Measurements from ENCODE around the gene NOS1AP. TPM values are rescaled to one million over a fixed set of nuclear protein-coding genes. Genes with fewer than 3 reads are reported as not detected.
A peak's percentile ranks its signal among the peaks of the same experiment; 100 is the strongest.

NOS1AP gene
- total and polyA plus RNA-seq, 9 of the 15 experiments (the other 6 are each of a cell fraction or from before 2014, with no cell fraction given) = 0.07 to 1.5 (median 0.22) TPM

DNA sequence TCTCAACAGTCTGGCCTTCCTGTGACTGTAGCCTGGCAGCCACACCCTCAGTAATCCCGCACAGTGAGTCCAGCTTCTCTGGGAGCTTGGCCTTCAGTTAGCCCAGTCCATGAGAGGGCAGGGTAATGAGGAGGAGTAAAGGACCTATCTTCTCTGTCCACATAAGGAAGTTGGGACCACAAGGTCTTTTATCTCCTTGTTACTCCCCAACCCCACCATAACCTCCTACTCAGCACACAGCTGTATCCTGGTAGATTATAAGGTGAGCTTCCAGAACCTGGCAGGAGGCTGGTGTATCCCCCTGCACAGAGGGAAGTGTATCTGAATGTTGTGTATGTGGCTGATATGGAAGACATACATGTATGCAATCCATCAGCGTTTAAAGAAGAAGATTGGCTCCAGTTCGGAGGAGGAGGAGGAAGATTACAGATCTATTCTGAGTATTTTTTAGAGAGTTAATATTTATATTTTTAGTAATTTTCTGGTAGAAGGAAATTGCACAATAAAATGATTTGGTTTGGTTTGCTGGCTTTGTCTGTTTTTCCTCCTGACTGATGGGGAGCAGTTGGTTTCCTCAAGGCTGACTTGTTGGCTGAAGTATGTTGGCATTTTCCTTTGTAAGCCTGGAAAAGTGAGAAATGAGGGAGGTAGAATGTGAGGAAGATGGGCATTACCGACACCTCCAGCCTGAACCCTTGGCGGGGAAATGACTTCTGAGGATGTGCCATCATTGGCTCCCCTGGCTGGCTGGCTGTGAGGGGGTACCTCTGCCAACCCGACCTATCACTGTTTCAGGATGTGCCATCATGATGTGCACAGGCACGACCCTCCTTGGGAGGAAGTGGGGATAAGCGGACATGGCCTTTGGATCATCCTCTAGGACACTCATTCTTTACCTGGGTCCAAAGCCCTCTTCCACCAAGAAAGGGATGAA lies 317.1 kb downstream of the NOS1AP start (continued):
- TF ChIP-seq, protein P1, sequence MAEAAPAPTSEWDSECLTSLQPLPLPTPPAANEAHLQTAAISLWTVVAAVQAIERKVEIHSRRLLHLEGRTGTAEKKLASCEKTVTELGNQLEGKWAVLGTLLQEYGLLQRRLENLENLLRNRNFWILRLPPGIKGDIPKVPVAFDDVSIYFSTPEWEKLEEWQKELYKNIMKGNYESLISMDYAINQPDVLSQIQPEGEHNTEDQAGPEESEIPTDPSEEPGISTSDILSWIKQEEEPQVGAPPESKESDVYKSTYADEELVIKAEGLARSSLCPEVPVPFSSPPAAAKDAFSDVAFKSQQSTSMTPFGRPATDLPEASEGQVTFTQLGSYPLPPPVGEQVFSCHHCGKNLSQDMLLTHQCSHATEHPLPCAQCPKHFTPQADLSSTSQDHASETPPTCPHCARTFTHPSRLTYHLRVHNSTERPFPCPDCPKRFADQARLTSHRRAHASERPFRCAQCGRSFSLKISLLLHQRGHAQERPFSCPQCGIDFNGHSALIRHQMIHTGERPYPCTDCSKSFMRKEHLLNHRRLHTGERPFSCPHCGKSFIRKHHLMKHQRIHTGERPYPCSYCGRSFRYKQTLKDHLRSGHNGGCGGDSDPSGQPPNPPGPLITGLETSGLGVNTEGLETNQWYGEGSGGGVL (CRISPR knock-in tag; IDR thresholded peaks at IDR 0.05) = no peak
- TF ChIP-seq XRCC3 (IDR thresholded peaks at IDR 0.05) (no peak), ZNF436 (CRISPR knock-in tag; IDR thresholded peaks at IDR 0.05) (no peak), NFIC (IDR thresholded peaks at IDR 0.05) (peak; percentile 95), ZNF347 (CRISPR knock-in tag; IDR thresholded peaks at IDR 0.05; ENCODE audit: low read depth) (no peak), CAMTA2 (CRISPR knock-in tag; conservative IDR thresholded peaks at IDR 0.05) (no peak), RHOXF2B (CRISPR knock-in tag; conservative IDR thresholded peaks at IDR 0.05) (no peak), TCF3 (CRISPR knock-in tag; IDR thresholded peaks at IDR 0.05) (peak; percentile 99), CCAR2 (IDR thresholded peaks at IDR 0.05; ENCODE audit: low read depth, low read length) (no peak), ZNF75A (CRISPR knock-in tag; IDR thresholded peaks at IDR 0.05) (no peak), FOXA3 (CRISPR knock-in tag; conservative IDR thresholded peaks at IDR 0.05 in 1 of 2, IDR thresholded peaks at IDR 0.05 in 1 of 2) (no peak), CBFB (CRISPR knock-in tag; IDR thresholded peaks at IDR 0.05) (peak; percentile 14; the same call in 1 of the 2 replicates), SPI1 (IDR thresholded peaks at IDR 0.05; ENCODE audit: borderline replicate concordance, low read depth, low read length) (peak; percentile 23; the same call in 1 of the 2 replicates)
- TF ChIP-seq, protein P2, sequence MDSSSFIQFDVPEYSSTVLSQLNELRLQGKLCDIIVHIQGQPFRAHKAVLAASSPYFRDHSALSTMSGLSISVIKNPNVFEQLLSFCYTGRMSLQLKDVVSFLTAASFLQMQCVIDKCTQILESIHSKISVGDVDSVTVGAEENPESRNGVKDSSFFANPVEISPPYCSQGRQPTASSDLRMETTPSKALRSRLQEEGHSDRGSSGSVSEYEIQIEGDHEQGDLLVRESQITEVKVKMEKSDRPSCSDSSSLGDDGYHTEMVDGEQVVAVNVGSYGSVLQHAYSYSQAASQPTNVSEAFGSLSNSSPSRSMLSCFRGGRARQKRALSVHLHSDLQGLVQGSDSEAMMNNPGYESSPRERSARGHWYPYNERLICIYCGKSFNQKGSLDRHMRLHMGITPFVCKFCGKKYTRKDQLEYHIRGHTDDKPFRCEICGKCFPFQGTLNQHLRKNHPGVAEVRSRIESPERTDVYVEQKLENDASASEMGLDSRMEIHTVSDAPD (CRISPR knock-in tag; IDR thresholded peaks at IDR 0.05) = no peak
- TF ChIP-seq, protein P3, sequence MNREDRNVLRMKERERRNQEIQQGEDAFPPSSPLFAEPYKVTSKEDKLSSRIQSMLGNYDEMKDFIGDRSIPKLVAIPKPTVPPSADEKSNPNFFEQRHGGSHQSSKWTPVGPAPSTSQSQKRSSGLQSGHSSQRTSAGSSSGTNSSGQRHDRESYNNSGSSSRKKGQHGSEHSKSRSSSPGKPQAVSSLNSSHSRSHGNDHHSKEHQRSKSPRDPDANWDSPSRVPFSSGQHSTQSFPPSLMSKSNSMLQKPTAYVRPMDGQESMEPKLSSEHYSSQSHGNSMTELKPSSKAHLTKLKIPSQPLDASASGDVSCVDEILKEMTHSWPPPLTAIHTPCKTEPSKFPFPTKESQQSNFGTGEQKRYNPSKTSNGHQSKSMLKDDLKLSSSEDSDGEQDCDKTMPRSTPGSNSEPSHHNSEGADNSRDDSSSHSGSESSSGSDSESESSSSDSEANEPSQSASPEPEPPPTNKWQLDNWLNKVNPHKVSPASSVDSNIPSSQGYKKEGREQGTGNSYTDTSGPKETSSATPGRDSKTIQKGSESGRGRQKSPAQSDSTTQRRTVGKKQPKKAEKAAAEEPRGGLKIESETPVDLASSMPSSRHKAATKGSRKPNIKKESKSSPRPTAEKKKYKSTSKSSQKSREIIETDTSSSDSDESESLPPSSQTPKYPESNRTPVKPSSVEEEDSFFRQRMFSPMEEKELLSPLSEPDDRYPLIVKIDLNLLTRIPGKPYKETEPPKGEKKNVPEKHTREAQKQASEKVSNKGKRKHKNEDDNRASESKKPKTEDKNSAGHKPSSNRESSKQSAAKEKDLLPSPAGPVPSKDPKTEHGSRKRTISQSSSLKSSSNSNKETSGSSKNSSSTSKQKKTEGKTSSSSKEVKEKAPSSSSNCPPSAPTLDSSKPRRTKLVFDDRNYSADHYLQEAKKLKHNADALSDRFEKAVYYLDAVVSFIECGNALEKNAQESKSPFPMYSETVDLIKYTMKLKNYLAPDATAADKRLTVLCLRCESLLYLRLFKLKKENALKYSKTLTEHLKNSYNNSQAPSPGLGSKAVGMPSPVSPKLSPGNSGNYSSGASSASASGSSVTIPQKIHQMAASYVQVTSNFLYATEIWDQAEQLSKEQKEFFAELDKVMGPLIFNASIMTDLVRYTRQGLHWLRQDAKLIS (CRISPR knock-in tag; IDR thresholded peaks at IDR 0.05) = no peak
- TF ChIP-seq, protein P4, sequence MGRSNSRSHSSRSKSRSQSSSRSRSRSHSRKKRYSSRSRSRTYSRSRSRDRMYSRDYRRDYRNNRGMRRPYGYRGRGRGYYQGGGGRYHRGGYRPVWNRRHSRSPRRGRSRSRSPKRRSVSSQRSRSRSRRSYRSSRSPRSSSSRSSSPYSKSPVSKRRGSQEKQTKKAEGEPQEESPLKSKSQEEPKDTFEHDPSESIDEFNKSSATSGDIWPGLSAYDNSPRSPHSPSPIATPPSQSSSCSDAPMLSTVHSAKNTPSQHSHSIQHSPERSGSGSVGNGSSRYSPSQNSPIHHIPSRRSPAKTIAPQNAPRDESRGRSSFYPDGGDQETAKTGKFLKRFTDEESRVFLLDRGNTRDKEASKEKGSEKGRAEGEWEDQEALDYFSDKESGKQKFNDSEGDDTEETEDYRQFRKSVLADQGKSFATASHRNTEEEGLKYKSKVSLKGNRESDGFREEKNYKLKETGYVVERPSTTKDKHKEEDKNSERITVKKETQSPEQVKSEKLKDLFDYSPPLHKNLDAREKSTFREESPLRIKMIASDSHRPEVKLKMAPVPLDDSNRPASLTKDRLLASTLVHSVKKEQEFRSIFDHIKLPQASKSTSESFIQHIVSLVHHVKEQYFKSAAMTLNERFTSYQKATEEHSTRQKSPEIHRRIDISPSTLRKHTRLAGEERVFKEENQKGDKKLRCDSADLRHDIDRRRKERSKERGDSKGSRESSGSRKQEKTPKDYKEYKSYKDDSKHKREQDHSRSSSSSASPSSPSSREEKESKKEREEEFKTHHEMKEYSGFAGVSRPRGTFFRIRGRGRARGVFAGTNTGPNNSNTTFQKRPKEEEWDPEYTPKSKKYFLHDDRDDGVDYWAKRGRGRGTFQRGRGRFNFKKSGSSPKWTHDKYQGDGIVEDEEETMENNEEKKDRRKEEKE (IDR thresholded peaks at IDR 0.05; ENCODE audit: borderline replicate concordance in 1 of 2, control insufficient read depth in 1 of 2, low read depth in 2 of 2, low read length in 1 of 2) = 0 out of 4 replicates have a peak, but pooled peaks of 1 of the 2 experiments have one; percentile 69
